Measurements from ENCODE around the gene OPA1.
A peak's percentile ranks its signal among the peaks of the same experiment; 100 is the strongest.

Gene OPA1, protein sequence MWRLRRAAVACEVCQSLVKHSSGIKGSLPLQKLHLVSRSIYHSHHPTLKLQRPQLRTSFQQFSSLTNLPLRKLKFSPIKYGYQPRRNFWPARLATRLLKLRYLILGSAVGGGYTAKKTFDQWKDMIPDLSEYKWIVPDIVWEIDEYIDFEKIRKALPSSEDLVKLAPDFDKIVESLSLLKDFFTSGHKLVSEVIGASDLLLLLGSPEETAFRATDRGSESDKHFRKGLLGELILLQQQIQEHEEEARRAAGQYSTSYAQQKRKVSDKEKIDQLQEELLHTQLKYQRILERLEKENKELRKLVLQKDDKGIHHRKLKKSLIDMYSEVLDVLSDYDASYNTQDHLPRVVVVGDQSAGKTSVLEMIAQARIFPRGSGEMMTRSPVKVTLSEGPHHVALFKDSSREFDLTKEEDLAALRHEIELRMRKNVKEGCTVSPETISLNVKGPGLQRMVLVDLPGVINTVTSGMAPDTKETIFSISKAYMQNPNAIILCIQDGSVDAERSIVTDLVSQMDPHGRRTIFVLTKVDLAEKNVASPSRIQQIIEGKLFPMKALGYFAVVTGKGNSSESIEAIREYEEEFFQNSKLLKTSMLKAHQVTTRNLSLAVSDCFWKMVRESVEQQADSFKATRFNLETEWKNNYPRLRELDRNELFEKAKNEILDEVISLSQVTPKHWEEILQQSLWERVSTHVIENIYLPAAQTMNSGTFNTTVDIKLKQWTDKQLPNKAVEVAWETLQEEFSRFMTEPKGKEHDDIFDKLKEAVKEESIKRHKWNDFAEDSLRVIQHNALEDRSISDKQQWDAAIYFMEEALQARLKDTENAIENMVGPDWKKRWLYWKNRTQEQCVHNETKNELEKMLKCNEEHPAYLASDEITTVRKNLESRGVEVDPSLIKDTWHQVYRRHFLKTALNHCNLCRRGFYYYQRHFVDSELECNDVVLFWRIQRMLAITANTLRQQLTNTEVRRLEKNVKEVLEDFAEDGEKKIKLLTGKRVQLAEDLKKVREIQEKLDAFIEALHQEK

DNA sequence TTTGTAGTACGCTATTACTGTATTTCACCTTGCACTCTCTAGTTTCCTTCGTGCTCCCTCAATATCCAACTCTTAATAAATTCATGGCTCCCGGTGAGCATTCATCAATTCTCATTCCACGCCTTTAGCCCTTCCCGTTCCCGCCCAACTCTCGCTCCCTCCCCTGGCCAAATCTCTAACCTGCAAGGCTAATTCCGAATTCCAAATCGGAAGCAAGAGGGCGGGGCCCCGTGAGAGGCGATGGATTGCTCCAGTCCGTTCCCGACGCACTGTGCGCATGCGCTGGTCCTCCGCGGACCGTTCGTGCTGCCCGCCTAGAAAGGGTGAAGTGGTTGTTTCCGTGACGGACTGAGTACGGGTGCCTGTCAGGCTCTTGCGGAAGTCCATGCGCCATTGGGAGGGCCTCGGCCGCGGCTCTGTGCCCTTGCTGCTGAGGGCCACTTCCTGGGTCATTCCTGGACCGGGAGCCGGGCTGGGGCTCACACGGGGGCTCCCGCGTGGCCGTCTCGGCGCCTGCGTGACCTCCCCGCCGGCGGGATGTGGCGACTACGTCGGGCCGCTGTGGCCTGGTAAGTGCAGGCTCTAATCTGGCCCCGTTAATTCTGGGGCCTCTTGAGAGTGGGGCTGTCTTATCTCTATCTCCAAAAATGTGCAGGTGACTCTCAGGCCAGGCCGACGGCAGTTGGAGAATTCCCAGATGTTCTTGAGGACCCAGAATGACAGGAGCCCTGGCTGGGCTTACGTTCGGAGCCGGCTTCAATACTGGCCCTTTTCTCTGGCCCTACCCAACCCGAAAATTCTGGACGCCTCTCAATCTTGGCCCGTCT lies at the start of gene OPA1:
Gene OPA1, plus strand, starts transcription at position 368 of the 827 bp plus-strand sequence. Its CDS starts 170 bp downstream, at position 538.
- DNase-seq: peak; percentile 95 to 97

DNA sequence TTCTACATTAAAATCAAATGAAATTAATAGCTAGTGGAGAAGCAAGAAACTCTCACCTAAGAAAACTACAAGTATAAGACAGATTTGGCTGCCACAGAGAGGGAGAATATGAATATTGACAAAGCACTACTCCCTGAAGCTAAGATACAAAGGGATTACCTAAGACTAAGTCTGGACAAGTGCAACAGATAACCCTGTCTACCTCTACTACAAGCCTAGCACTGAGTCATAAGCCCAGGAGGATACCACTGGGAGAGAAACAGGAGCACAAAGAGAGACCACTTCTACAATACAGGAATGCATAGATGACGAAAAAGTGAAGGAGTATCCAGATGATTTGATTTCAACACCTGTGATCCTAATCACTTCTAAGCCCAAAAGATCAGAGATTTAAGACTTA lies 48.7 kb upstream of the OPA1 start:
- DNase-seq: no peak

DNA sequence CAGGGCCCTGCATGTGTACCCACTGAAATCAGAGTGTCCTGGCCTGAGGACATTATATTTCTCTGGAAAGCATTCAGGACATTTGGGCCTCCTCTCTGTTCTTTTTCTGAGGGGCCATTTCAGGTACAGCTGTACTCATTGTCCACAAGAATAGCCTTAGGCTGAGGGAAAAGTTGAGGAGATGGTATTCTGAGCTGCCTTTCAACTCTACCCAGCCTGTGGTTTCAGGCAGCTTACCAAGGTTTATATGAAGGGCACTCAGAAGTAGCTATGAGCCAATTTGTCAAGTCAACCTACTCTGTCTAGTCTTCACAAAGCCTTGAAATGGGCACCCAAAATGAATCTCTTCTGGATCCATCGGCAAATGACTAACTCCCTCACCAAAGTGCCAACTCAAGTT lies 47.7 kb upstream of the OPA1 start:
- no peak for DNase-seq

DNA sequence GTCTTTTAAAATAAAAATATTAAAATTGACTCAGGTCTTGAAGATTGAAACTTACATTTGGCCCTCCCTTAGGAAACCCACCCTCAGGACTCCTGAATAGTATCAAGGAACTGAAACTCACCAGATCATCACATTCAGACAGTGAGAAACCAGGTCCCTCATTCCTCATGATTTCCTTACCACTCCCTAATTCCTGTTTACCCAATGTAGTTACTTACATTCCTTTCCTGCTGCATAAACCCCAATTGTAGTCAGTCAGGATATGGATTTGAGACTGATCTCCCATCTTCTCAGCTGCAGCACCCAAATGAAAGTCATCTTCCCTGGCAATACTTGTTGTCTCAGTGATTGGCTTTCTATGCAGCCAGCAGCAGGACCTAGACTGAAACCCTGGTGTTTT lies 46.9 kb upstream of the OPA1 start:
- DNase-seq: no peak

DNA sequence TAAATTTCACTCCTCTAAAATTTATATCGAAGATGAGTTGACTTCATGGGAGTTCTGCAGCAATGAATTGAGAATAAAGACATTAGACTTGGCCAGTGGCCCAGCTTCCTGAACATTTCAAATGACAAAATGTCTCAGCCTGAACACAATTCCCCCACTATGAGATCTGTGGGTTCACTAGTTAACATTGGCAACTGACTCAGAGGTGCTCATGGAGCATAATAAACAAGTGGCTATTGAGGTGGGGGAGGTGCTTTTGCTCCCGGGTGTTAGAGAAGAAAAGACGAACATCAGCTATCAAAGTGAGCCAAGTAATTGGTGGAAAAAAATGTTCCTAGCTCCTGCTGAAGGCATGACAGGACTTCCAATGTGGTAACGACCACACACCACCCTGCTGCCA lies 44.6 kb upstream of the OPA1 start:
- no peak for DNase-seq

DNA sequence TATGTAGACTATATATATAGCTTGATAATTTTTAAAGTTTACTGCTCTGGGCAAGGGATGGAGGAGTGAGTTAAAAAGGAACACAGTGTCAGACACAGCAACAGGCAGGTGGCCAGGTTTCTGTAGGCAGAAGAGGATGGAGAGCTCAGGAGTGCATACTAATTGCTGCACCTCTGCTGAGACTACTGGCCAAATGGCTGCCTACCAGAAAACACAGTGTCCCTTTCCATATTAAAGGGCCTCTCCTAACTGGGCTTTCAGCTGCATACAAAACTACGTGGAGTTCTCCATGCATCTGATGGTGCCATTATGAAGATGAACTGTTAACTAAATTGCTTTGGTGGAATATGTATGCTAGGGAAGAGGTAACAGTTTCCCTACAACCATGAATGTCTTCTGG lies 40.1 kb upstream of the OPA1 start:
- no peak for DNase-seq

DNA sequence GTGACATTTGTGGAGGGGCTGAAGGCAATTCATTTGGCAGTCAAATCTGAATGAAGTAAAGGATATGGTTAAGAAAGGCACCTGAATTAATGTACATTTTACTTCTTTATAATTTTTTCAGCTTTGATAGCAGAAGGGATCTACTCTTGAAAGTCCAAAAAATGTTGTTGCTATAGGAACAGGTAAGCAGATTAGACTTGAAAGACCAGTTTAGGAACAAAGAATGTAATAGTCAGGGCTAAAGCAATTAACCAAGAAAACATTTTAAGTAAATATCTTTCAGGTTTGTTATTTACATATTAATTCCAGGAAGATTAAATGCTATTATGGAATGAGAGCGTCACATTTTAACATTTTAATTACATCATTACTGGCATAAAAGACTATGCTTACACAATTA lies 39.4 kb upstream of the OPA1 start:
- no peak for DNase-seq

DNA sequence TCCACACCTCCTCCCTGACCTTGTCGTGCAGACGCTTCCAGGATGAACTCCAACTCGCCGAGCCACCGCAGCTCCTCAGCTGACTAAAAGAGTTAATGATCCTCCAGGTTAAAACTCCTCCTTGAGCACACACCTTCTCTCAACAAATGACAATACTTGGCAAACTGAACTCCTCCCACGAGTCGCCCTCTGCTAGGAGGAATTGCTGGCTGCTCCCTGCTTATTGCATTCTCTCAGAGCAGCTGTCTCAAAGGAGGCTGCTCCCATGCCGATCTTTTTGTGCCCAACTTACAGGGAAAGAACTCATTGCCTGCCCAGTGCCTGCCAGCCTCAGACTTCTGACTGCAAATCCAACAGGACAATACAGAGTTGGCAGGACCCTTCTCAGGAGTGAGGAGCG lies 38.2 kb upstream of the OPA1 start, which contains the start of gene ATP13A4:
Gene ATP13A4, minus strand, starts transcription at position 85 of the 400 bp plus-strand sequence. CDS start 96 bp downstream, outside the sequence.
- DNase-seq: no peak

DNA sequence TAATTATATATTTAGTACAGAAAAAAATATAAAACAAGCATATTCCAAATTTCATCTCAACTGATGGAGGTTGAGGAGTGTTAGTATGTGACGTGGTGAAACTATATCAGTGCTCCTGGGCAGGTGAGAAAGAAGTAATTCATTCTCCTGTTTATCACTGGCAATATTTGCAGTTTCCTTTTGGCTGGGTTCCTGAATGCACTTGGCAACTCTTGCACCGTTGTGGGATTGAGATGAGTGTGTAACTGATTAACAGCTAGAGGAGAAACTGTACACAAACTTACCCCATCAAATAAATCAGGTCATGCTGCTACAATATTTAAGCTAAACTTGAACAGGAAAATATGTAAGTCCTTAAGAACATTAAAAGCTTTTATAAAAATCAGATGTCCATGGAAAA lies 36.2 kb upstream of the OPA1 start:
- DNase-seq: no peak

DNA sequence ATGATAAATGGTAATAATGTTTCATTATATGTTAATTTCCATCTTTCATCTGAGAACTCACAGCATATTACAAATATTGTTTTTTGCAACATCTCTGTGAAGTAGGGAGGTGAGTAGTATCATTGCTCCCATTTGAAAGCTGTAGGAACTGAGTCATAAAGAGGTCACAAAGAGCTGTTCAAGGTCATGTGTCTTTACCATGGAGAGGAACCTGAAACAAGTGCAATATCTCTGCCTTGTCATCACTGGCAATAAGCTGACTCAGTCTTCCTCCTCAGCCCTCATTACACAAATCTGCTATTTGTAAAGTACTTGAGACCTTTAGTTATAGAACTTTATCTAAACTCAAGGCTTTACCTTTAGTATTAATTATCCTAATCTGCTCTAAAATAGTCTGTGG lies 33.9 kb upstream of the OPA1 start:
- no peak for DNase-seq

DNA sequence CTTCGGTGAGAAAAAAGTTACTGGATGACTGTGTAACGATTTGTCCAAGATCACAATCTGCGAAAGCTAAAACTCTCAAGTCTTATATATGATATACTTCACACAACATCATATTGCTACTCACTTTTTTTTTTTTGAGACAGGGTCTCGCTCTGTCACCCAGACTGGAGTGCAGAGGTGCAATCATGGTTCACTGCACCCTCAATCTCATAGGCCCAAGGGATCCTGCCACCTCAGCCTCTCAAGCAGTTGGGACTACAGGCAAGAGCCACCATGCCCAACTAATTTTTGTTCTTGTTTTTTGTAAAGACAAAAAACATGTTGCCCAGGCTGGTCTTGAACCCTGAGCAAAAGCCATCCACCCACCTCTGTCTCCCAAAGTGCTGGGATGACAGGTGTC lies 32.9 kb upstream of the OPA1 start:
- DNase-seq: no peak

DNA sequence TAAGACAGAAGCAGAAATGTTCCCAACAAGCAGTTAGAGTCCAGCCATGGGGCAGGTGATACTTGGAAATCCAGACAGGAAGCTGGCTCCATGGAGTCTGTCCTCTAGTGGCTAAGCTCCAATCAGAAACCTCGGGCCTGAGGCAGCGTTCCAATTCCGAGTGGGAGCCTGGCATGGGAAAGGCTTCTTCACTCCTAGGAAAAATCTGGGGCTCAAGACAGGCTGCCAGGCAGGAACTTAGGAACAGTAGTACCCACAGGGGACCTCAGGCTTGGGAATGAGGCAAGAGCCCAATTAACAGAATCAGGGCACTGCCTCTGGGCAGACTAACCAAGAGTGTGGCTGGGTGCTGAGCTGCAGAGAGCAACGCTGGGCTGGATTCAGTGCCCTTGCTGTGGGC lies 32.1 kb upstream of the OPA1 start:
- DNase-seq: no peak

DNA sequence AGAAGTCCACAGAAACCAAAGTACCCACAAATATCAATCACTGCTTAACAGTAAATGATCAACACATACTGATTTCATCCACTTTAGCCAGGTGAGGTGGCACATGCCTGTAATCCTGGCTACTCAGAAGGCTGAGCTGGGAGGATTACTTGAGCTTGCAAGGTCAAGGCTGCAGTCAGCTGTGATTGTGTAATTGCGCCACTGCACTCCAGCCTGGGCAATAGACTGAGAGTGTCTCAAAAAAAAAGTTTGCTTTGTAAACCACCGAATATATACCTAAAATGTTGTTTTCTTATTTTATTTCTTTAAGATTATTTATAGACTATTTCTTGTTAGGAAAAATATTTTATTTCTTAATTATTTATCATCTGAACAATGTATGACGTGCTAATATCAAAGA lies 29.6 kb upstream of the OPA1 start:
- DNase-seq: no peak

DNA sequence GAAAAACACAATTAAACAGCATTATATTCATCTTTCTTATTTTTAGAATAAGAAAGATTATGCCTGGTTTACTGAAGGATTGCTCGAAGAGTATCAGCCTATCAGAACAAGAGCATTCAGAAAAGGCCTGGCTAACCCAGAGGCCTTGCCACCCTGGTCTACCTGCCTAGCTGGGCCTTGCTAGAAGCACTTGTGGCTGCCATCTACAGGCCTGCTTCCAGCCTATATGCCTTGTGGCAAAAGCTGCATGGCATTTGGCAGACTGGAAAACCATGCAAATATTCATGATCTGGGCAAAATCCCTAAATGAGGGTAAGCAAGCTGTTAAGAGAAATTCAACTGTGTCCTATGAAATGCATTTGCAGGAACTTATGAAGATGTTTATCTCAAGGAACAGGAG lies 29.0 kb upstream of the OPA1 start:
- DNase-seq: no peak

DNA sequence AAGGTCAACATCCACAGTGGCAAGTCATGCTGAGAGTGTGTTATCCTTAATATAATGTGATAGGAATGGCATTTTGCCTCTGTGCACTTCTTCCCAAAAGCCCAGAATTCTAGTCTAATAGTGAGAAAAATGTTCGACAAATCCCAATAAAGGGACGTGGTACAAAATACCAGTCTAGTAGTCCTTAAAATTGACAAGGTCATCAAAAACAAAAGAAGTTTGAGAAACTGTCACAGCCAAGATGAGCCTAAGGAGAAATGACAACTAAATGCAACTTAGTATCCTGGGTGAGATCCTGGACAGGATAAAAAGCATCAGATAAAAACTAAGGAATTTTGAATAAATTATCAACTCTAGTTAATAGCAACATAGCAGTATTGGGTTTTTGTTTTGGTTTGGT lies 23.9 kb upstream of the OPA1 start:
- no peak for DNase-seq

DNA sequence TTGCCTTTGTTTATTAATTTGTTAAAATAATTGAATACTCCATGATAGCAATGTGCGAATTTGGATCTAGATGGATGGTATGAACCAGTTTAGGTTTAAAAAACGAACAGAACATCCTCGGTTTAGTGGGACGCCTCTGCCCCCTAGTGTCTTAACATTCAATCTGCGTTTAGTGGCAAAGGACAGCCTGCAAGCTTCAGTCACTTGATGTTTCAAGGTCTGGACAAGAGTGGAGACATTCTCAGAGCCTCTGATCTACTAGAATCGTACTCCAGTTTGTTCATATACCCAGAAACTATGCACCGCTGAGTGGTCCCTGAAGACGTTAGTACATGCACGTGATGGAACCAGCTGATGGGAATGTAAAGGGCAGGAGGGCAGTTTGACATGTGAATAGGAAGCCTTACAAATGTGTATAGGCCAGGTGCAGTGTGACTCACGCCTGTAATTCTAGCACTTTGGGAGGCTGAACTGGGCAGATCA lies 20.5 kb upstream of the OPA1 start:
- DNase-seq: peak; percentile 2 to 33

DNA sequence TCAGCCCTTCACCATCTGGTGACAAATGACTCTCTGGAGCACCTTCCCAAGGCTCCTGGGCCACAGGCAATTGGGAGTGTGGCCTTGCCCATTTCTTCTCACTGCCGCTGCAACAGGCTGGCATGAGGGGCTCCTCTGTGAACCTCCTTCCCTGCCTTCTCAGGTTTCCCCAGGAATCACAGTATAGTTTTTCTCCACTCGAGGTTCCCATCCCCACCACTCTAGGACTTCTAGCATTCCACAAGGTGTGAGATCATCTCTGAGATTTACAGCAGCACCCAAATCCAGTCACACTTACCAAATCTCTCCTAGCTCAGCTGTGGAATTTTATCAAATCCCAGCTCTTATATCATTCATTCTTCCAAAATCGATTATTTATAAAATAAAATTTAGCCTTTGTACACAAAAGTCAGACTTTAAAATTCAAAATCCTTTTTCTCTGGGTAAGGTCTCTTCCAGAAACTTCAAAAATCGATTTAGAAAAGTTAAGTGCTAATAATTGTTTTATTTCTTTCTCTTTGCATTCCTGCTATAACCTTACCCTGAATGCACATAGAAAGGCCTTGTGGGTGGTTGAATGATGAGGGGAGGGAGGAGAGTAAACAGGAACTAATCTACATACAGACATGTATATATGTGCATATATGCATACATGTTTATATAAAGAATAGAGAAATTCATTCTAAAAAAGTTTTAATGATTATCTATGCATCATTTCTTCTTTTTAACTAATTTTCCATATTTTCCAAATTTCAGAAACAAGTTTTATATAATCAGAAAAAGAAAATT lies 19.4 kb upstream of the OPA1 start:
- no peak for DNase-seq

DNA sequence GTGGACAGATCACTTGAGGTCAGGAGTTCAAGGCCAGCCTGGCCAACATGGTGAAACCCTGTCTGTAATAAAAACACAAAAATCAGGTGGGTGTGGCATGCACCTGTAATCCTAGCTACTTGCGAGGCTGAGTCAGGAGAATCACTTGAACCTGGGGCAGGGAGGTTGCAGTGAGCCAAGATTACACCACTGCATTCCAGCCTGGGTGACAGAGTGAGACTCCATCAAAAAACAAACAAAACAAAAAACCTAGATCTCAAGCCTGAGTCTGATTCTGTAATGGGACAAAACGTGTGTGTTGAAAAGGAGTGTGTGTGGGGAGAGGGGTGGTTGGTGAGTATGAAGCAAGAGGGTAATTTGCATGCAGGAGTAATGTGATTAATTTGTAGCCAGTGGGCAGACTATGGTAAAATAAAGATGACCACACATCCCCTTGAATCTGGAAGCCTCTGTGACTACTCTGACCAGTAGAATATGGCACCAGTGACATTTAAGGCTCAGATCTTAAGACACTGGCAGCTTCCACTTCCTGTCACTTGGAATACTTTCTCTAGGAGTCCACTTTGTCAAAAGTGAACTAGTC lies 18.4 kb upstream of the OPA1 start:
- DNase-seq: no peak

DNA sequence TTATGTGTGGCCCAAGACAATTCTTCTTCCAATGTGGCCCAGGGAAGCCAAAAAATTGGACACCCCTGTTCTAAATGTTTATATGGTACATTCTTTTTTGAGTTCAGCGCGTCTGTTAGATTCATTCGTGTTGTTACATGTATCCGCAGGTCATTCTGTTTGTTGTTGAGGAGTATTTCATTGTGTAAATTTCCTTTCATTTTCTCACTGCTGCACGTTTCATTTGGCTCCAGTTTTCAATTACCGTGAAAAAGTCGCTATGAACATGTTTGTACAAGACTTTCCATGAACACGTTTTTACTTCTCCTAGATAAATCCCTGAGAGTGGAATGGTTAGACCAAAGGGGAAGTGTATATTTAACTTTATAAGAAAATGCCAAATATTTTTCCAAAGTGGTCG lies 7.5 kb upstream of the OPA1 start:
- no peak for DNase-seq

DNA sequence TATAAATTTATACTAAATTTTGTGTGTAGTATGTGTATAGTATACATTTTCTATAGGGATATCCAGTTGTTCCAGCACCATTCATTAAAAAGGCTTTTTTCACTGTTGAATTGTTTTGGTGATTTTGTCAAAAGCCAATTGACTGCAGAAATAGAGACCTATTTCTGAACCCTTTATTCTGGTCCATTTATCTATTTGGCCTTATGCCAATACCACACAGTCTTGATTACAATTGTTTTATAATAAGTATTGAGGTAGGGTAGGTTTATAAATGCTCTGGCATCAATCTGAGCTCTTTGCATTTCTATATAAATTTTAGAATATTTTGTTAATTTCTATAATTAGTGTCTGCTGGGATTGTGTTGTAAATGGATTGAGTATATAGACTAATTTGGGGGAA lies 6.5 kb upstream of the OPA1 start:
- DNase-seq: no peak

DNA sequence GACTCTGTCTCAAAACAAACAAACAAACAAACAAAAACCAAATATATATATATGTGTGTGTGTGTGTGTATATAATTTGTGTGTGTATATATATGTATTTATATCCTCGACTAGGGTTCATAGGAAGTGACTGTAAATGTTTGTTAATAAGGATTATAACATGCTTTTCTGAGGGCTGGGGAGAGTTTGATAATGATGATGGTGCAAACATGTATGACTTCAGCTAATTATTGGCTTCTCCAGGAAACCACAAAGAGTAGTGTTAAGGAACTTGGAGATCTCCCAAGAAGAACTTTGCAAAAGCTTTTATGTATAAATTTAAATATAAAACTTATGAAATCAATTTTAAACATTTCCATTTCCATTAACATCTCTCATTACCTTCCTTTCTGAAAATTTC lies 3.9 kb upstream of the OPA1 start:
- no peak for DNase-seq

DNA sequence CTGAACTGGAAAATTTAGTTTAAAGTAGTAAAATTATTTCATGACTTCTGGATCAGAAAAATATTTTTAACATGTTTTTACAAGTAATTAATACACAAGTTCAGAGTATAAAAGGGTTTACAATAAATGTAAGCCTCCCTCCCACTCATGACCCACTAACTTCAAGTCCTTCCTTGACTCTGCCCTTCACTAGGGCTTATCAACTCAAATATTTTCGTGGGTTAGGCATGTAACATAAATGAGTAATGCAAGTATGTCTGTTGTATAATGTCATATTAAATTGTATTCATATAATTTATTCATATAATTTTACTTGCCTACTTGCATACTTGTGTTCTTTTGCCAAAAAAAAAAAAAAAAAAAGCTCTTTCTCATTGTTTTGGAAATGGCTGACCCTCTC lies 3.4 kb upstream of the OPA1 start:
- no peak for DNase-seq
